T1000 (cell line): Measurements from ENCODE around the gene CYTIP.

ENCODE experiments used
- DNase-seq: peaks from one replicate; lab custom pipeline; 2025; ENCODE audit warnings: mixed read lengths; lab: John Stamatoyannopoulos, UW

Gene CYTIP

DNA sequence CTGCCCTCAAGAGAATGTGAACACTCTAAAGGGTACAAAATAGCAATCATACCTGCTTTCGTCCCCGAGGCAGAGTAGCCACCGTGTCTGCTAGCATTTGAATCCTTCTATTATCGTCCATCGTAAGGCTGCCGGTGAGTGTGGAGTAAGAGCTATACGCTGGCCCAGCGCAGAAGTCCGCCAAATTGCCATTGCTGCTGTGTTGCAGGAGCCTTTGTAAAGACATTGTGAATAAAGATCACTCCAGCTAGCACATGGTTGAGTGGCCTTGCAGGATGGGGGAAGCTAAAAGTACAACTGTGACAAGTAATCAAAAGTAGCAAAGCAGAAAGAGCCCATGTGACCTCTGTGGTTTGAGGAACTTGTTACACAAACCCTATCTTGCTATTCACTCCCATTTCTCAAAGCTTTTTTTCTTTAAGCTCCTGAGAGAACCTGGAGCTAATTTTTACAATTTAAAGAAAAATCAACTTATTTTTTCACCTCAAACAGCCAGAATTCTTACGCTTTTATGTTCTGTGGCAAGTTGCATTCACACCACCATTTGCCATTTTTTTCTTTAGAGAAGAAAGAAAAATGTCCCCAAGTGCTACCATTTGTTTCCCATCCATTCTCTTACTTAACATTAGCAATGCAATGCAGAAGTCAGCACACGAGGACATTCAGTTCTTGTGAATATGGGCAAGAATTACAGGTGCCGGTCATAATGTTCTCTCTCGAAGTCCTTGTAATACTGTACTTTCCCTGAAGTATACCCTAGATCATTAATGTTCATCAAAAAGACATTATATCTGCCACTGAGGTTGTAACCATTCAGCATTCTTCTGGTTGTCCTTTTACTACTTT is at the start of gene CYTIP:
Gene CYTIP (minus strand): TSS at position 295 of the 846 bp plus-strand sequence. CDS start 69 bp downstream, at position 226.
- no peak for DNase-seq

DNA sequence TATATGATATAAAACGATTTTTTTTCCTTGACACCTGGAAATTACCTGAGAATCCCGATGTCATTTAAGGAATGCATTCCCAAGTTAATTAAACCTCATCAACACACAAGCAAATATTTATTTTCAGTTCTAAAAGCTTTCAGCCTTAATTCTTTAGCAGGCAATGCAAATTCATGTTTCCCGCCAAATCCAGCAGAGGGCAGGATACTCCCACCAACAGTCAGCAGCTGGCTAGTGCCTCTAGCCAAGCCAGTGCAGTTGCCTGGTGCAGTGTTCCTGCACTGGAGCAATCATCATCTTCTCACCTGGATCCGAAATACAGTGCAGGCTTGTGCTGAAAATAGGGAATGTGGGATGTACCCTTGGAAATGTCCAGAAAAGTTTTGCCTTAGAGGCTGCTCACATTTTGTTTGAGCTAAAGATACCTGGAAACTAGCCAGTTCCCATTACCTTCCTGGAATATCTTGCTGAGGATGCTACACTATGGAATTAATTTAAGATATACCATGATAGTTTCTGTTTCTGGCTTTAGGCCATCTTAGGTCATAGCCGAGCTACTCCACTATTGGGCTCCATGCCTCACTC is 48.4 kb upstream of the CYTIP start:
- peak; percentile 37 for DNase-seq

DNA sequence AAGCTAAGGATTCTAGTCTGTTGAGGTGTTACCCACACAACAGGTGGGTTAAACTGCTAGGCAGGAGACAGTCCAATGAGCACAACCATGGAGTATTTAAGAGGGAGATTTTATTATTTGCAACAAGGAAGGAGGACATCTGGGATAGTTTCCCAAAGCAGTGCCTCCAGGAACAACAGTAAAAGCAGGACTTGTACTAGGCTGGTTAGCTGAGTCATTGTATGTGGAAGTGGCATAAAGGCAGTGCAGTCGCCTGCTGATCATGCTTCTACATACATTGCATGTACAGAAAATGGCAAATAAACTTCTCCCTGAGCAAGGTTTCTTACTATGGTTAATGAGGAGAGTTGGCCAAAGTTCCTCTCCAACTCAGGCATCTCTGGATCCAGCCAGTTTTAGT is 46.1 kb upstream of the CYTIP start:
- no peak for DNase-seq

DNA sequence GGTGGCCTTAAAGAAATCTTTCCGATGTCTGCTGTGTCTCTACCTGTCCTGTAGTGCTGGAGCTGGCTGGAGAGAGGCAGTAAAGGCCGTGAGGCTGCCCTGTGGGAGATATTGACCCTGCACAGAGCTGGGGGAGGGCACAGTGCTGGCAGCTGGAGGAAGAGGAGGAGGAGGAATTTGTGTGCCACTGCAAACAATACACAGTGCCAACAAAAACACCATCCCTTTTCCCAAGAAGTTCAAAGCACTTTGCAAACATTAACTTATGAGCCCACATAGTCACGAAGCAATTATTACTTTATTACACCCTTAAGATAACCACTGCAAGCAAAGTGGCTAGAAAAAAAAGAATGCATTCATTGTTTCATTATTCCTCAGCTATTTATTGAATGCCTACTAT is 45.0 kb upstream of the CYTIP start:
- no peak for DNase-seq

DNA sequence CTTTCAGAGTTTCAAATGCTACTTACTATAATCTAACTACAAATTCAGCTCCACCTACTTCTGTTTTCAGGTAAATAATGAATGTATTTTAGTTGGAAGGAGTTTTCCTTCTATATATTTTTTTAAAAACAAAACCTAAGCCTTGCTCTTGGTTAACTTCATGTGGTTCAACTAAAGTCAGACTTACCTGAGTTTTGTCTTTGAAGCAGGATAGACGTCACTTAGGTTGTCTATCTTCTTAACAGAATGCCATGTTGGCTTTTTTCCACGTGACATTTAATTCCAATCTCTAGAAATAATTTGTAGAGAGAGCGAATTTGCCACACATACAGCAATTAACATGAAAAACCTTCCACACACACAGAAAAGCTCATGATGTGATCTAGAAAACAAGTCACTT is 43.9 kb upstream of the CYTIP start:
- DNase-seq = no peak

DNA sequence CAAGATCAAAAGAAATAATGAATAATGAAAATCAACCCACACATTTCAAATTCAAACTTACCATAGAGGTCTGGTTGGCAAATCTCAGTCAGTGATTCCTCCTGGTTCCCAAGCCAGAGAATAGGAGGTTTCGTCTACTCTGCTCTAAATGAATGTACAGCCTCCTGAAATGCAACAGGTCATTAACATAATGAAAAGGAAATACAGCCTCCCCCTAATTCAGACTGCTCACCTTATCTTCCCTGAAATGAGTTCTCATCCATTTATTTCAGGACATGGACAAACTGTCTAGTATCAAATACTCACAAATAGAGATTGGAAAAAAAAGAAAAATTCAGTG is 43.4 kb upstream of the CYTIP start:
- DNase-seq = no peak

DNA sequence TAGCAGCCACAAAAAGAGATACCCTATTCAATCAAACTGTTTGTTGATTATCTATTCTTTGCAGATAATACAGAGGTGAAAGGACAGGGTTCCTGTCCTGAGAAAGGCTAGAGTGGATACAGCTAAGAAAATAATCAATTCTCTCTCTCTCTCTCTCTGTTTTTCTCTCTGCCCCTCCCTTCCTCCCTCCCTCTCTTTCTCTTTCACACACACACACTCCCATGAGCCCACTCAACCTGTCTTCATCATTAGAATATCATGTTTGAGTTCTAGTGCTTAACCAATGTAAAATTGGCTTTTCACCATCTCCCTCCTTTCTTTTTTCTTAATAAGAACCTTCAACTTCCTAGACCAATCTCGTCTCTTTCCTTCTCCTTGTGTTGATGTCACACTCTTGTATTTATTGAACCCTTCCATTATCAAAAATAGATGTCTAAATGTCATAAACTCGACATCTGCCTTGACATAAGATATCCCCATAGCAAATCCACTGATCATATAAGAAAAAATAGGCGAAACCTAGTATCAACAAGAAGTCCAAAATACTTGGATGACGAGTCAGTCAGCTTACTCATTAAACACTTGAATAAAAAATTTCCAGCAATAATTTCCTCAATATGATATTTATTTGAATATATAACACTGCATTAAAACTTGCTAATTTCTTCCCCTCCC is 42.8 kb upstream of the CYTIP start:
- DNase-seq = no peak

DNA sequence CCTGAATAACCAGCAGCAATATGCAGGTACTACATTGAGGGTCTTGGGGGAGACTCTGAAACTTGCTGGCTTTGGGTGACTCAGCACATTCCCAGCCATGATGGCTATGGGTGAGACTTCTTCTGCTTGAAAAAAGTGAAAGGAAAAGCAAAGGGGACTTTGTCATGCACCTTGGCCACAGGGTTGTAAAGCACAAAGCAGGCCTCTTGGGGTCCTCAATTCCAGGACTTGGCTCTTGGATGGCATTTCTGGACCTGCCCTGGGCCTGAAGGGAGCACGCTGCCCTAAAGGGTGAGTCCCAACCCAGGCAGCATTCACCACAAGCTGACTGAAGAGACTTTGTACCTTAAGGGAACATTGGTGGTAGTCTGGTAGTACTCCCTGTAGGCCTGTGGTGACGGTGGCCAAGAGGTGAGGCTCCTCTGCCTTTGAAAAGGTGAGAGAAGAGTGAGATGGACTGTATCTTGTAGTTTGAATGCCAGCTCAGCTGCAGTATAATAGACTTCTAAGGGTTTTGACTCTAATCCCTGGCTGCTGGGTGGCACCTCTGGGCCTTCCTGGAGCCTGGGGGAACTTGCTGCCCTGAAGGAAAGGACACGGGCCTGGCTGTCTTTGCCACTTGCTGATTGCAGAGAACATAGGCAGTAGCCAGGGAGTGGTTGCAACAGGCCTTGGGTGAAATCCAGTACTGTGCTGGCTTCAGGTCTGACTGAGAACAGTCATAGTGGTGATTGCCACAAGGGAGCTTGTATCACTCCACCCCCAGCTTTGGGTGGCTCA is 36.5 kb upstream of the CYTIP start:
- no peak for DNase-seq

DNA sequence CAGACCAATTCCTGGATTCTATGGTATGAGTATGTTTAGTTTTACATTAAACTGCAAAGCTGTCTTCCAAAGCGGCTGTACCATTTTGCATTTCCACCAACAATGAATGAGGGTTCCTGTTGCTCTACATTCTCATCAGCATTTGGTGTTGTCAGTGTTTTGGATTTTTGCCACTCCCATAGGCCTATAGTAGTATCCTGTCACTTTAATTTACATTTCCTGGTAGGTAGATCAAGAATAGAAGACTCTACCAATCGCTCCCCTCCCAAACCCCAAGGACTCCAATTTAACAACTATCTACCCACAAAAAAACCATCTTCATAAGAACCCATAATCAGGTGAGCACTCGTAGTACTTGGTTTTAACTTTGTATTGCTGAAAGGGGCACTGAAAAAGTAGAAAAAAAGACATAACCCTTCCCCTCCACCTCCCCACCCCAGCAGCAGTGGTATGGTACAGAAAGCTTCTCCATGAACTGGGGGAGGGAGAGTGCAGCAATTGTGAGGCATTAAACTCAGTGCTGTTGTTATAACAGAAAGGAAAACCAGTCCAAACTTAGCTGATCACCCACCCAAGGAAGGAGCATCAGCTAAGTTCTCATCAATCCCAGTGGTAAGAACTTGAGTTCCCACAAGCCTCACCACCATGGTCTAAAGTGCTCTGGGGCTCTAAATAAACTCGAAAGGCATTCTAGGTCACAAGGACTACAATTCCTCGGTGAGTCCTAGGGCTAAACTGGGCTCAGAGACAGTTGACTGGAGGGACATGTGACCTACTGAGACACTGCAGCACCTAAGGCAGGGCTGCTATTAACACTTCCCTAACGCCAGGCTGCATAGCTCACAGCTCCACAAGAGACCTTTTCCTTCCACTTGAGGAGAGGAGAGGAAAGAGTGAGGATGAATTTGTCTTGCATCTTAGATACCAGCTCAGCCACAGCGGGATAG is 35.5 kb upstream of the CYTIP start:
- no peak for DNase-seq

DNA sequence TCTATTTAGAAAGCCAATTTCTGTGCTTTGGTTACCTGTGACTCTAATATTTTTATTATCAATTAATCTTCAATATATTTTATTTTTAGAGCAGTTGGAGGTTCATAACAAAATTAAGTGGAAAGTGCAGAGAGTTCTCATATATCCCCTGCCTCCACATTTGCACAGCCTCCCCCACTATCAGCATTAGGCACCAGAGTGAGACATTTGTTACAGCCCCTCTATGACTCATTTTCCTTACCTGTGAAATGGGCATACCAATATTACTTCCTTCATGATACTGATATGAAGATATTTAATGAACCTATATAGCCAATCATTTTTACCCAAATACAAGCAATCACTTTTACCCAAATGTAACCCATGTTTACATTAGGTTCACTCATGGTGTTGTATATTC is 34.0 kb upstream of the CYTIP start:
- DNase-seq = no peak

DNA sequence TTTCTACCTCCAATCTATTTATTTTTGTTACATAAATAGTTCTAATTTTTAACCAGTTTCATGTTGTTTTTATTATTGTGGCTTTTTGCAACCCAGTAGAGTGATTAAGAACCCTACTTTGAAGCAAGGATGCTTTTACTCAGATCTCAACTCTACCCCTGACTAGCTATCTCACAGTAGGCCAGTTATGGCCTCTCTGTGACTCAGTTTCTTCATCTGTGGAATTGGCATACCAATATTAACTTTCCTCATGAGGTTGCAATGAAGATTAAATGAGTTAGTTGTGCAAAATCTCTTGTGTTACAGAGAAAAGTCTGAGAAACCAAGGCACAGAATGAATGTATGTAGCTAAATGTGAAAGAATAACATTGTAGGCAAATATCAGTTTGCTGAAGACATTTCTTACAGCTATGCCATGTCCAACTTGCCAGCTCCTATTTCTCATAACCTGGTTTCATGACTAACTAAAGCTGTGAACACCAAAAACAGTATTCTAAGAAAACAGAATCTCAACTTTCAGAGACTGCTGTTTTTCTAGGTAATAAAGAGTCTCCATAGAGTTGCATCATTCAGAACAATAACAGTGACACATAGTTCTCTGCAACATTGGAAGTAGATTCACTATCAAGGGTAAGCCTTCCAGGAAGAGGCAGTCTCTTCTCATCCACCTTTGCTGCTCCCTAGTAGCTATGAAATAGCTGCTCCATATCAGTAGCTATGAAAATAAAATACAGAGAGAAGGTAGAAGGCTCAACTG is 33.2 kb upstream of the CYTIP start:
- DNase-seq = no peak

DNA sequence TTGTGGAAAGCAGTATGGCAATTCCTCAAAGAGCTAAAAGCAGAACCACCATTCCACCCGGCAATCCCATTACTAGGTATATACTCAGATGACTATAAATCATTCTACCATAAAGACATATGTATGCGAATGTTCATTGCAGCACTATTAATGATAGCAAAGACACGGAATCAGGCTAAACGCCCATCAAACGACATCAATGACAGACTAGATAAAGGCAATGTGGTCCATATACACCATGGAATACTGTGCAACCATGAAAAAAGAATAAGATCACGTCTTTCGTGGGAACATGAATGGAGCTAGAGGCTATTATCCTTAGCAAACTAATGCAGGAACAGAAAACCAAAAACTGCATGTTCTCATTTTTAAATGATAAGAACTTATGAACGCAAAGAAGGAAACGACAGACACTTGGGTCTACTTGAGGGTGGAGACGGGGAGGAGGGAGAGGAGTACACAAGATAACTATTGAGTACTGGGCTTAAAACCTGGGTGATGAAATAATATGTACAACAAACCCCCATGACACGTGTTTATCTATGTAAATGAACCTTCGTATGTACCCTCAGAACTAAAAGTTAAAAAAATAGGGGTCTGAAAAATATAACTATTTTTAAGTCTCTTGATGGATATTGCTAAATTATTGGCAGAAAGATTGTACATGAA is 32.0 kb upstream of the CYTIP start:
- DNase-seq = no peak

DNA sequence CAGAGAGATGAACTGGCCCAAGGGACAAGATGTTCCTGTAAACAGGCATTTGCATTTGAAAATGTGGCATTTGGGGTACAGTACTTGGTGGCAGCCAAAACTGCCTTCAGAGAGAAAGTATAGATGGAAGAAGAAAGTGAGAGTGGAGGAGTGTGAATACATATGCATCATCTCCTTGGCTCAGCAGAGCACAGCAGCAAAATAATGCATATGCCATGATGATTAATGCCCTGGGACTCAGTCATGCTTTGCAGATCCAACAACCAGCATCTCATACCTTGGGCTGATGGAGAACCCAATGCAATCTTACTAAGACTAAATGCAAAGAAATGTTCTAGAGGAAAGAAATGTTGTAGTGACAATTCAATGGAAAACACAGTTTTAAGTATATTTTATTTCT is 29.7 kb upstream of the CYTIP start:
- DNase-seq = no peak

DNA sequence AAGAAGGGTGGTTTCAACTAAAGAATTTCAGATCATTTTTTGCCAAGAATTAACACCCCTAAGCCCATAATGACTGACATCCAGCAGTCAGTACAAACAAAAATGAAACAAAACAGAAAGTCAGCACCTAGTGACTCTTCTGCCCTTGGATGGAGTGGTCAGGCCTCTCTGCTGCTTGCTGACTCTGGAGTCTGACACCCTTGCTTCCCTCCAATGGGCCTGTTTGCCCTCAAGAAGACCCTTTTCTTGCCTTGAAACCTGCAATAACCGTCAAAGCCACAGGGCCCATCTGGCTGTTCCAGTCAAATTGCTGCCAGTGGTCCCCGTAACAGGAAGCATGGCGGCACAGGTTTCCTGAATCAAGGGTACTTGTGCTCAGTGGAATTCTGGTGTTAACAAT is 27.2 kb upstream of the CYTIP start:
- no peak for DNase-seq

DNA sequence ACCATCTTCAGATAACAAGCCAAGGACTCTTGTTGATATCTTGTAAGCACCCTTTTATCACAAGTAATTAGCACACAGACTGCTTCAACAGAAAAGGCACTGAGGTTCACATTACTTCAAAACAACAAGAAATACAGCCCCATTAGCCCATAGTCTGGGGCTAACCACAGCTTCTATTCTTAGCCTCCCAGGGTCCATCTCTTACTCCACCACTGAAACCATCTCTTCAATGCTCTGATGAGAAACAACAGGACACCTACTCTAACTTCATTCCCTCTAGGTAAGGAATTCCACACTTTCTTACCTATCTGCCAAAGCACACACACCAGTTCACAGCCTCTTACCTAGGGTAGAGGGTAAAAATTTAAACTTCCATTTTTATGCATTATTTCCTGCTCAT is 26.4 kb upstream of the CYTIP start:
- no peak for DNase-seq

DNA sequence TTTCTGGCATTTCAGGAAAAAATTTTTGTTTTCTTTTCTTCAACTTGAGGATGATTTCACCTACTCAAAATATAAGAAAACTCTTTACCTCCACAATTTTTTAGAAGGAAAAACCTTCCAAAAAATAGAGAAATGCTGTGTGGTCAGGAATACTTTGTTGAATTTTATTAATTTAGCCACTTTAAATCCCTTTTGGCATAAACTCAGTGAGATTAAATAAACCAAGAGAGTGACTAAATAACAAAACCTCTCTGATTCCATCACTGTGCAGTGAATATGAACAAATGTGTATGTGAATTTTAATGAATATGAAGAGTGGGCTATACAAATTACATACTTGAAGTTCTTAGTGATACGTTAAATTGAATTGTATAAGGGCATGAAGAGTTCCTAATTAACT is 25.8 kb upstream of the CYTIP start:
- DNase-seq = no peak

DNA sequence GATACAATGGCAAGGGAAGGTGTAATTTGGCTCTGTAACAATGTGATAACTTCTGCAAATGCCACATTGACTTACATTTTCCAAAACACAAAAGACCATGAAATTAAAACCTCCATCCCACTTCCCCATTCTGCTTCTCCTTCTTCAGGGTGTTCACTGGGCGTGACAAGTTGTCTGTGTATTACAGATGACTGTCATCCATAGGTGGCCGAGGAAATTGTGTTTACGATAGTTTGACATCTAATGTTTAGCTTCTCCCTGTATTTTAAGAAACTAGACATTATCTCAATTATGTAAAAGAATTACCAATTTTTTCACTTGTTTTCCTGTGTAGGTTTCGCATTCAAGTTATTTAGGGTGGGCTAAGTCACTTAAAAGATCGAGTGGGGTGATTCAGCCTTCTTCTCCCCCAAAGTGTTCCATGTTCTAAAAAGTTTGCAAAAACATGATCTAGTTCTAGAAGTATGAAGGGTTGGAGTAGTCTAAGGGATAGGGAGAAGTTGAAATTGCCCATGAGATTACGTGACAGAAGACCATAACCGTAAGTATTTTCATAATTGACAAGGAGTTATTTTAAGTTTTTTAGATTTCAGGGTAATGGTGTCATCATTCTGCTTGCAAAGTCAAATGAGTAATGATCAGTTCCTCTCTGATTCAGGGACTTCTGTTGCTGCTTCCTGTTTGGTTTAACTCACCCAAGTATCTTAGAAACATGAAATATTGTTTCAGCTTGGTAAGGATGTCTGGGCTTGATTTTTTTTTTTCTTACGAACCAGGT is 25.2 kb upstream of the CYTIP start:
- DNase-seq = no peak

DNA sequence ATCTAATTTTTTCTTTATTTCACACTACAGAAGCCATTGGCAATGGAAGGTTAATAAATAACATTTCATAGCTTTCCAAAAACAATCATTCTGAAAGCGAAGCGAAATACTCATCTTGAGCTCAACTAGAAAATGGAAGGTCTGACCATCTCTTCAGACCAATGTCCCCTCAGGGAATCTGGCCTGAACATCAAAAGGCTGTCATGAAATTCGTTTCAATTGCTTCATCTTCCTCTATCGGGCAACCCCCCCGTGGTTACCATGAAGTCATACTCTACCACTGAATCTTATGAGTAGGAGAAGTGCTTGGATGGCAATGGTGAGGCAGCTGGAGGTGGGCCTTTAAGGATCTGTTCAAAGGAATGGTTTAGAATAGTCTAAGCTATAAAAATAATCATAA is 22.9 kb upstream of the CYTIP start:
- DNase-seq = no peak

DNA sequence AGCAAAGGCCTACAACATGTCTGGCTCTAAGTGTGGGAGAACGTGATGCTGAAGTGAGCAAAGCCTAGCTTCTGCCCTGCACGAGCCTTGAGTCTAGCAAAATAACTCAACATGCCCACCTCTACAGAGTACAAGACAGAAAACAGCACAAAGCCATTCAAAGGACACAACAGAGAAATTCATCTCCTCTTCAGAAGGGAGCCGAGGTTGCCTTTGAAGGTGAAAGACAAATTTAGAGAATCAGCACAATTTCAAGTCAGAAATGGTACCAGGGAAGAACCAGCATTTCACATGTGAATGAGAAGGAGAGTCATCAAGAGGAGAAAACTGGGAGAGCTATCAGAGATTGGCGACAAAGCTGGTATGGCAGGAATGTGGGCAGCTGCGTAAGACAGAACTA is 21.7 kb upstream of the CYTIP start:
- DNase-seq = no peak
